BJ (cell line): Measurements from ENCODE around the gene TMEM18. TPM values are rescaled to one million over a fixed set of nuclear protein-coding genes. Genes with fewer than 3 reads are reported as not detected.

Experiments
- CTCF ChIA-PET: fragments of 350-600 bp; formaldehyde crosslinking; extraction: SDS; loops from one replicate; lab custom pipeline; 2021; ENCODE audit warnings: antibody characterized with exemption, inconsistent platforms; lab: Yijun Ruan, JAX
- POLR2A ChIA-PET: fragments of 300-600 bp; sonication (Branson Sonifier 250); formaldehyde crosslinking; extraction: SDS; loops from one replicate; lab custom pipeline; 2021; ENCODE audit warnings: antibody characterized with exemption; lab: Charles Lee
- DNase-seq: peaks from one replicate; pipeline ENCODE4 v3.0.0-alpha.2; 2011; ENCODE audit warnings: low read depth
- H3K27me3 ChIP-seq: 2 replicates; pipeline ENCODE4 v1.6.0; 2011; ENCODE audit warnings: low read length; ENCODE audit not compliant: control insufficient read depth, insufficient read depth
- H3K36me3 ChIP-seq: 2 replicates; pipeline ENCODE4 v1.5.1; 2011; ENCODE audit warnings: low read length; ENCODE audit not compliant: control insufficient read depth, insufficient read depth
- H3K4me3 ChIP-seq: 2 replicates; pipeline ENCODE4 v1.5.1; 2011; ENCODE audit warnings: low read depth, mild to moderate bottlenecking, control low read depth, low read length
- CTCF ChIP-seq: IDR thresholded peaks from 2 replicates; pipeline ENCODE4 v1.5.1; 2011; ENCODE audit warnings: low read depth, mild to moderate bottlenecking, control low read depth, inconsistent platforms, low read length, moderate library complexity; ENCODE audit not compliant: insufficient read depth
- polyA plus RNA-seq: library from polyadenylated mRNA; depleted of rRNA; stranded (reverse); fragments of >200 nt; gene quantifications from 2 replicates; pipeline ENCODE4 v1.2.3, GENCODE V29; 2011

The TMEM18 gene
- polyA plus RNA-seq, 1 experiment: 17.9 TPM

GRCh38 chr2:673615-674320 is 3.4 kb downstream of the TMEM18 start:
- no peak for DNase-seq
- no peak overlapping the region for H3K4me3 ChIP-seq
- ChIA-PET POLR2A (no interaction called here), CTCF (interaction anchor here (1.4 to 1.5 kb wide), 2 partner anchors 144 to 873 kb away, joined by 3 to 4 read pairs; no protein-coding TSS in a partner anchor)
- H3K36me3 ChIP-seq: peaks cover 8% of the 10 kb centered on the region
- H3K27me3 ChIP-seq: no peaks in the 10 kb centered on the region
- TF ChIP-seq CTCF: no peak

GRCh38 chr2:673016-673415 is 4.2 kb downstream of the TMEM18 start:
- Histone ChIP-seq H3K27me3 (no peaks in the 10 kb centered on the region), H3K36me3 (peaks cover 9% of the 10 kb centered on the region), H3K4me3 (no peak overlapping the region)
- no peak for TF ChIP-seq CTCF
- POLR2A ChIA-PET: no interaction called here
- DNase-seq: no peak
- CTCF ChIA-PET: interaction anchor here (1.5 kb wide), 1 partner anchor 873 kb away, joined by 4 read pairs; no protein-coding TSS in a partner anchor

- CTCF ChIA-PET: interaction anchor here (0.6 kb wide), 1 partner anchor 439 kb away, joined by 3 read pairs; no protein-coding TSS in a partner anchor
- no peak for TF ChIP-seq CTCF
- no peak overlapping the region for H3K4me3 ChIP-seq
- H3K27me3 ChIP-seq: no peaks in the 10 kb centered on the region
- peaks cover 9% of the 10 kb centered on the region for H3K36me3 ChIP-seq
- POLR2A ChIA-PET: no interaction called here
- DNase-seq: no peak
Measured at GRCh38 chr2:672606-672905, 4.7 kb downstream of the TMEM18 start.

- no peak overlapping the region for H3K4me3 ChIP-seq
- H3K36me3 ChIP-seq: peaks cover 9% of the 10 kb centered on the region
- CTCF ChIA-PET: interaction anchor here (0.6 kb wide), 1 partner anchor 438 kb away, joined by 3 read pairs; no protein-coding TSS in a partner anchor
- H3K27me3 ChIP-seq: no peaks in the 10 kb centered on the region
- TF ChIP-seq CTCF: no peak
- POLR2A ChIA-PET: no interaction called here
- DNase-seq: no peak
Measured at GRCh38 chr2:671787-672605, 5.2 kb downstream of the TMEM18 start.

GRCh38 chr2:671072-671471 is 6.1 kb downstream of the TMEM18 start:
- CTCF ChIA-PET: interaction anchor here (0.8 kb wide), 1 partner anchor 875 kb away, joined by 3 read pairs; no protein-coding TSS in a partner anchor

More at GRCh38 chr2:671072-671471, 6.1 kb downstream of the TMEM18 start:
- Histone ChIP-seq H3K36me3 (peaks cover 12% of the 10 kb centered on the region), H3K27me3 (no peaks in the 10 kb centered on the region), H3K4me3 (no peak overlapping the region)
- DNase-seq: no peak
- TF ChIP-seq CTCF: no peak
- POLR2A ChIA-PET: no interaction called here
